SK-N-MC (cell line): Measurements from ENCODE around the gene NOM1.

Experiments
- EZH2 ChIP-seq: fragments of 200-600 bp; sonication (generic); IDR thresholded peaks from one replicate; pipeline ENCODE4 v1.6.1; 2017; ENCODE audit warnings: antibody characterized with exemption
- POLR2AphosphoS5 ChIP-seq: IDR thresholded peaks from 2 replicates; pipeline ENCODE4 v1.6.1; 2012; ENCODE audit warnings: mild to moderate bottlenecking, low read depth, low read length, borderline replicate concordance

DNA sequence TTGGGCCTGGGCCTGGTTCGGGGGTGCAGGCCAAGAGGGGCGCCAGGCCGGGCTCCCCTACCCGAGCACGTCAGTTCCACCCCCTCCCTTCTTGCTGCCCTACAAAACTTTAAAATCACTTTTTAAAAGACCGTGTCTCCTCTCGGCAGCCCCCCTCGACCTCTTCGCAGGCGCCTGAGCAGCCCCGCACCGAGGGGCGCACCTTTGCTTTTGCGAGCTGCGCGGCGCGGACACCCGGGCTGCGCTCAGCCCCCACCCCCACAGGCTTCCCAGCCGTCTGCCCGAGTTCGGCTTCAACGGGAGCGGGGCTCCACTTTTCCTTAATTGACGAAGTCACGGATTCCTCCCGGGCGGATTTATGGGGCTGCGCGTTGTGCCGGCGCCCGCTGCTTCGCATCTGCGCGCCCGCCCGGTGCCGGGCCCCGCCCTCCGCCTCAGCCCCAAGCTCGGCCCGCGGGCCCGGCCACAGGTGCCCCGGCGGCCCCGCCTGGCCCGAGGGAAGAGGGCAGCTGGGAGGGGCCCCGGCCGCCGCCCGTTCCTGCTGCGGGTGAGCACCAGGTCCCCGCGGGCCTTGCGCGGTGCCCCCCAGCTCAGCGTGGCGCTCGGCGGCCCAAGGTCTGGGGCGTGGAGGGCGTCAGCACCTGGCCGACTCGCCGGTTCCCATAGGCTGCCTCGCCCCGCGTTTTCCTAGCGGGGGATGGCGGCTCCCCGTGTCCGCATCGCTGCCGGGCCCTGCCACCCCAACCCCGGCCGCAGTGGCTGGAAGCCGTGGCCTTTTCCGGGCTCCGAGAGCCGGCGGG, 71.8 kb downstream of the NOM1 start:
- TF ChIP-seq POLR2AphosphoS5 (no peak), EZH2 (no peak)
